ENCODE data around the gene TSPAN10. TPM values are rescaled to one million over a fixed set of nuclear protein-coding genes. Genes with fewer than 3 reads are reported as not detected.

The TSPAN10 gene
- total and polyA plus RNA-seq, 9 of the 15 experiments (the other 6 are each of a cell fraction or from before 2014, with no cell fraction given): 0.05 to 0.31 (median 0.13) TPM; not detected in 1

- Histone ChIP-seq H4K20me1 (replicated peaks; ENCODE audit: control insufficient read depth, insufficient read depth, low read length) (no peaks in the 10 kb centered on the region), H3K9ac (ENCODE audit: insufficient read depth in 1 of 2, low read depth in 2 of 2, low read length in 2 of 2) (no peak overlapping the region), H3K9me3 (replicated peaks; ENCODE audit: control insufficient read depth, insufficient read depth, low read depth, low read length) (no peaks in the 10 kb centered on the region), H2AFZ (ENCODE audit: low read depth, low read length) (no peak overlapping the region), H3K4me1 (replicated peaks in 1 of 2; ENCODE audit: control insufficient read depth in 2 of 2, insufficient read depth in 2 of 2, low read length in 2 of 2) (peaks cover 15 to 33% of the 10 kb centered on the region in 2 experiments; a peak in 4 of 5 replicates), H3K9me1 (ENCODE audit: control insufficient read depth, insufficient read depth, low read length) (no peaks in the 10 kb centered on the region), H3K27ac (ENCODE audit: extremely low read depth, low read depth, low read length) (no peak overlapping the region), H3K79me2 (ENCODE audit: control insufficient read depth, insufficient read depth, low read length) (peaks cover 1% of the 10 kb centered on the region; the same call in 1 of the 3 replicates), H3K36me3 (ENCODE audit: control insufficient read depth, insufficient read depth, low read length) (peaks cover under 1% of the 10 kb centered on the region; the same call in 1 of the 3 replicates), H3K4me3 (no peak overlapping the region), H3K4me2 (ENCODE audit: insufficient read depth, low read length) (no peak overlapping the region), H3K27me3 (ENCODE audit: control insufficient read depth in 2 of 2, insufficient read depth in 2 of 2, low read length in 2 of 2) (no peaks in the 10 kb centered on the region)
- 50% methylated on average over 4 of the region's 5 CpGs for WGBS (ENCODE audit: insufficient coverage, low coverage, missing lambda C conversion rate)
- POLR2A ChIA-PET: no interaction called here
- intact Hi-C loops (cut with micrococcal nuclease): no loop called here
- DNase-seq (ENCODE audit: extremely low read depth in 1 of 4, low spot score in 3 of 4) (no peak), ATAC-seq (no peak), FAIRE-seq (no peak)
- in situ Hi-C loops (cut with MboI): no loop called here
- TF ChIP-seq HIVEP1 (CRISPR knock-in tag; IDR thresholded peaks at IDR 0.05) (no peak), ZNF551 (CRISPR knock-in tag; IDR thresholded peaks at IDR 0.05) (no peak), SPI1 (IDR thresholded peaks at IDR 0.05; ENCODE audit: borderline replicate concordance, low read depth, low read length) (peak; percentile 30; the same call in 1 of the 2 replicates), ZNF384 (IDR thresholded peaks at IDR 0.05; ENCODE audit: low read depth, low read length) (peak; percentile 43; the same call in 1 of the 2 replicates)
- BruUV-seq (replicated peaks): no TSS peak
- CTCF ChIA-PET (ENCODE audit: low intra/inter-chr PET ratio): no interaction called here
These were observed 22.0 kb downstream of the TSPAN10 start for GRCh38 chr17:81659038-81659437.

GRCh38 chr17:81660441-81660840, 23.4 kb downstream of the TSPAN10 start:
- FAIRE-seq (no peak), DNase-seq (ENCODE audit: extremely low read depth in 1 of 4, low spot score in 3 of 4) (no peak), ATAC-seq (no peak)
- peaks cover 14% of the 10 kb centered on the region for H3K79me2 ChIP-seq (ENCODE audit: control insufficient read depth, insufficient read depth, low read length)
- no peak overlapping the region for H3K4me3 ChIP-seq
- no peaks in the 10 kb centered on the region for H3K9me3 ChIP-seq (replicated peaks; ENCODE audit: control insufficient read depth, insufficient read depth, low read depth, low read length)
- no peaks in the 10 kb centered on the region for H3K9me1 ChIP-seq (ENCODE audit: control insufficient read depth, insufficient read depth, low read length)
- 76% methylated on average over 9 of the region's 9 CpGs for WGBS (ENCODE audit: insufficient coverage, low coverage, missing lambda C conversion rate)
- no peak overlapping the region for H2AFZ ChIP-seq (ENCODE audit: low read depth, low read length)
- peaks cover 14% of the 10 kb centered on the region; the same call in 1 of the 3 replicates for H3K36me3 ChIP-seq (ENCODE audit: control insufficient read depth, insufficient read depth, low read length)
- peaks cover 25 to 42% of the 10 kb centered on the region in 2 experiments for H3K4me1 ChIP-seq (replicated peaks in 1 of 2; ENCODE audit: control insufficient read depth in 2 of 2, insufficient read depth in 2 of 2, low read length in 2 of 2)
- TF ChIP-seq ZNF384 (IDR thresholded peaks at IDR 0.05; ENCODE audit: low read depth, low read length): no peak
- no peak for TF ChIP-seq ZNF143 (CRISPR knock-in tag; IDR thresholded peaks at IDR 0.05)
- no peak for TF ChIP-seq RBM22 (IDR thresholded peaks at IDR 0.05; ENCODE audit: low read depth, low read length, poor library complexity, severe bottlenecking)
- TF ChIP-seq POLR2B (IDR thresholded peaks at IDR 0.05; ENCODE audit: low read depth, partially characterized antibody): no peak
- TF ChIP-seq DACH1 (IDR thresholded peaks at IDR 0.05; ENCODE audit: partially characterized antibody): no peak
- no peak for TF ChIP-seq PHF21A (IDR thresholded peaks at IDR 0.05; ENCODE audit: borderline replicate concordance, low read depth)
- TF ChIP-seq SAP30 (IDR thresholded peaks at IDR 0.05; ENCODE audit: borderline replicate concordance, insufficient read depth, low read depth, low read length, poor library complexity, severe bottlenecking): no peak
- no peak for TF ChIP-seq CBX8 (IDR thresholded peaks at IDR 0.05; ENCODE audit: borderline replicate concordance, extremely low read depth, low read depth, low read length, poor library complexity, severe bottlenecking)
- TF ChIP-seq TRIM24 (IDR thresholded peaks at IDR 0.05): no peak
- CTCF ChIA-PET (ENCODE audit: low intra/inter-chr PET ratio): no interaction called here
- H3K9ac ChIP-seq (ENCODE audit: insufficient read depth in 1 of 2, low read depth in 2 of 2, low read length in 2 of 2): no peak overlapping the region
- H3K27me3 ChIP-seq (ENCODE audit: control insufficient read depth in 2 of 2, insufficient read depth in 2 of 2, low read length in 2 of 2): no peaks in the 10 kb centered on the region
- no peak overlapping the region for H3K27ac ChIP-seq (ENCODE audit: extremely low read depth, low read depth, low read length)
- no TSS peak for BruUV-seq (replicated peaks)
- H4K20me1 ChIP-seq (replicated peaks; ENCODE audit: control insufficient read depth, insufficient read depth, low read length): no peaks in the 10 kb centered on the region
- POLR2A ChIA-PET: interaction anchor here (1.2 to 1.6 kb wide), 2 partner anchors 21 to 24 kb away, joined by 3 to 6 read pairs; partner anchors contain the start of genes ARL16 and HGS
- H3K4me2 ChIP-seq (ENCODE audit: insufficient read depth, low read length): no peak overlapping the region
- intact Hi-C loops (cut with micrococcal nuclease) (no loop called here), in situ Hi-C loops (cut with MboI) (no loop called here)
